PC-3 (cell line): ENCODE results near the gene RFTN1. TPM values are rescaled to one million over a fixed set of nuclear protein-coding genes. Genes with fewer than 3 reads are reported as not detected.

ENCODE experiments used
- ATAC-seq: fragments of 200-7000 bp; cut with Tn5 transposase; 2 replicates; pipeline ENCODE4 v1.9.1; 2020; ENCODE audit warnings: mild to moderate bottlenecking, moderate library complexity
- BruUV-seq: library from RNA; stranded (reverse); fragments of 400-500 nt; replicated peaks from 2 replicates; lab custom pipeline; 2021; lab: Mats Ljungman, UMichigan
- CTCF ChIA-PET: fragments of 300-600 bp; sonication (Branson Sonifier 250); formaldehyde crosslinking; loops from one replicate; lab custom pipeline; 2022; ENCODE audit warnings: antibody characterized with exemption; lab: Charles Lee
- POLR2A ChIA-PET: fragments of 300-600 bp; sonication (Branson Sonifier 250); formaldehyde crosslinking; loops from one replicate; lab custom pipeline; 2022; ENCODE audit warnings: antibody characterized with exemption; ENCODE audit not compliant: unreplicated experiment; lab: Charles Lee
- DNase-seq: peaks from one replicate; pipeline ENCODE4 v3.0.0-alpha.2; 2015
- H2AFZ ChIP-seq: fragments of 300-600 bp; sonication (generic); 2 replicates; pipeline ENCODE4 v1.6.0; 2016; ENCODE audit warnings: antibody characterized with exemption, low read length
- H3F3A ChIP-seq: fragments of 300-600 bp; sonication (generic); one replicate; pipeline ENCODE4 v1.6.0; 2017; ENCODE audit warnings: antibody characterized with exemption, low read length, control low read depth, mild to moderate bottlenecking; ENCODE audit not compliant: unreplicated experiment
- H3K27ac ChIP-seq: fragments of 300-600 bp; sonication (generic); 2 replicates; pipeline ENCODE4 v1.5.1; 2016; ENCODE audit warnings: mild to moderate bottlenecking, low read length
- H3K27me3 ChIP-seq: fragments of 300-600 bp; sonication (generic); 2 replicates; pipeline ENCODE4 v1.6.1; 2016; ENCODE audit warnings: low read length, mixed read lengths
- H3K36me3 ChIP-seq: fragments of 300-600 bp; sonication (generic); 2 replicates; pipeline ENCODE4 v1.6.1; 2016; ENCODE audit warnings: low read depth, mixed run types, low read length, mixed read lengths
- H3K4me1 ChIP-seq: fragments of 300-600 bp; sonication (generic); 2 replicates; pipeline ENCODE4 v1.5.1; 2016; ENCODE audit warnings: low read length; ENCODE audit not compliant: insufficient read depth
- H3K4me2 ChIP-seq: fragments of 300-600 bp; sonication (generic); 2 replicates; pipeline ENCODE4 v1.6.0; 2016; ENCODE audit warnings: low read length
- H3K4me3 ChIP-seq: fragments of 300-600 bp; sonication (generic); 2 replicates; pipeline ENCODE4 v1.5.1; 2016; ENCODE audit warnings: mild to moderate bottlenecking, low read length, mixed read lengths
- H3K79me2 ChIP-seq: fragments of 300-600 bp; sonication (generic); 2 replicates; pipeline ENCODE4 v1.6.1; 2017; ENCODE audit warnings: low read length, mixed read lengths
- H3K9ac ChIP-seq: fragments of 300-600 bp; sonication (generic); 2 replicates; pipeline ENCODE4 v1.6.0; 2016; ENCODE audit warnings: mild to moderate bottlenecking, low read length
- H3K9me2 ChIP-seq: fragments of 300-600 bp; sonication (generic); replicated peaks from 2 replicates; pipeline ENCODE4 v1.6.1; 2016; ENCODE audit warnings: mixed run types, low read length, mixed read lengths
- H3K9me3 ChIP-seq: fragments of 300-600 bp; sonication (generic); 2 replicates; pipeline ENCODE4 v1.6.1; 2016; ENCODE audit warnings: low read length, mixed read lengths
- H4K20me1 ChIP-seq: fragments of 300-600 bp; sonication (generic); 2 replicates; pipeline ENCODE4 v1.6.1; 2016; ENCODE audit warnings: low read length, mixed read lengths
- CTCF ChIP-seq: fragments of 300-600 bp; sonication (generic); conservative IDR thresholded peaks from 2 replicates; pipeline ENCODE4 v1.5.1; 2017; ENCODE audit warnings: antibody characterized with exemption, low read depth, mild to moderate bottlenecking, low read length
- EZH2 ChIP-seq: fragments of 300-600 bp; sonication (generic); IDR thresholded peaks from one replicate; pipeline ENCODE4 v1.6.1; 2017; ENCODE audit warnings: antibody characterized with exemption, mild to moderate bottlenecking, low read length; ENCODE audit not compliant: unreplicated experiment
- EZH2phosphoT487 ChIP-seq: fragments of 300-600 bp; sonication (generic); IDR thresholded peaks from 2 replicates; pipeline ENCODE4 v1.6.1; 2018; ENCODE audit warnings: mild to moderate bottlenecking, antibody characterized with exemption, low read length, borderline replicate concordance
- intact Hi-C: fragments of 100-400 bp; cut with micrococcal nuclease; formaldehyde crosslinking; loops from 2 replicates; pipeline ENCODE4 v1.9.0; 2023
- total RNA-seq: library from RNA; depleted of rRNA; stranded (reverse); fragments of >200 nt; gene quantifications from 2 replicates; pipeline ENCODE4 v1.2.3, GENCODE V29; 2014

Gene RFTN1
- total RNA-seq, 1 experiment from 2014 or later = 9.7 TPM

GRCh38 chr3:16361087-16361486 lies 152.4 kb downstream of the RFTN1 start:
- H4K20me1 ChIP-seq = no peaks in the 10 kb centered on the region
- H3K9ac ChIP-seq = no peak overlapping the region
- ATAC-seq = no peak
- DNase-seq = no peak
- H3F3A ChIP-seq = no peaks in the 10 kb centered on the region
- no peak for TF ChIP-seq EZH2
- TF ChIP-seq CTCF = no peak
- TF ChIP-seq EZH2phosphoT487 = no peak
- no peaks in the 10 kb centered on the region for H3K4me1 ChIP-seq
- H3K9me2 ChIP-seq = no peaks in the 10 kb centered on the region
- H3K27me3 ChIP-seq = no peaks in the 10 kb centered on the region
- intact Hi-C loops = no loop called here
- H3K79me2 ChIP-seq = no peaks in the 10 kb centered on the region
- BruUV-seq = no TSS peak
- H3K36me3 ChIP-seq = no peaks in the 10 kb centered on the region
- no peaks in the 10 kb centered on the region for H3K9me3 ChIP-seq
- no peak overlapping the region for H3K4me3 ChIP-seq
- H2AFZ ChIP-seq = no peak overlapping the region
- ChIA-PET CTCF (no interaction called here), POLR2A (no interaction called here)
- no peak overlapping the region for H3K4me2 ChIP-seq
- H3K27ac ChIP-seq = no peak overlapping the region

GRCh38 chr3:16359331-16359730 lies 154.2 kb downstream of the RFTN1 start:
- DNase-seq (no peak), ATAC-seq (no peak)
- Histone ChIP-seq H2AFZ (no peak overlapping the region), H3K9ac (no peak overlapping the region), H3K36me3 (no peaks in the 10 kb centered on the region), H3K27ac (no peak overlapping the region), H3K9me2 (no peaks in the 10 kb centered on the region), H3K79me2 (no peaks in the 10 kb centered on the region), H3F3A (no peaks in the 10 kb centered on the region), H3K4me1 (no peaks in the 10 kb centered on the region), H4K20me1 (no peaks in the 10 kb centered on the region), H3K9me3 (no peaks in the 10 kb centered on the region), H3K27me3 (no peaks in the 10 kb centered on the region), H3K4me3 (no peak overlapping the region), H3K4me2 (no peak overlapping the region)
- intact Hi-C loops = no loop called here
- TF ChIP-seq CTCF = no peak
- no peak for TF ChIP-seq EZH2phosphoT487
- TF ChIP-seq EZH2 = no peak
- no TSS peak for BruUV-seq
- CTCF ChIA-PET = no interaction called here
- POLR2A ChIA-PET = no interaction called here

- no peaks in the 10 kb centered on the region for H3K4me1 ChIP-seq
- no peaks in the 10 kb centered on the region for H3K36me3 ChIP-seq
- DNase-seq (no peak), ATAC-seq (no peak)
- no peak overlapping the region for H3K4me2 ChIP-seq
- no peaks in the 10 kb centered on the region for H3K9me3 ChIP-seq
- CTCF ChIA-PET = no interaction called here
- H3F3A ChIP-seq = no peaks in the 10 kb centered on the region
- no peak overlapping the region for H3K9ac ChIP-seq
- H3K79me2 ChIP-seq = no peaks in the 10 kb centered on the region
- no peaks in the 10 kb centered on the region for H4K20me1 ChIP-seq
- no peaks in the 10 kb centered on the region for H3K9me2 ChIP-seq
- TF ChIP-seq CTCF (no peak), EZH2phosphoT487 (no peak), EZH2 (no peak)
- H3K27me3 ChIP-seq = no peaks in the 10 kb centered on the region
- BruUV-seq = no TSS peak
- intact Hi-C loops = no loop called here
- H2AFZ ChIP-seq = no peak overlapping the region
- POLR2A ChIA-PET = no interaction called here
- no peak overlapping the region for H3K27ac ChIP-seq
- no peak overlapping the region for H3K4me3 ChIP-seq
These were observed 155.2 kb downstream of the RFTN1 start for GRCh38 chr3:16358336-16358735.
